ENCODE data around the gene TRPC6.

The TRPC6 gene

GRCh38 chr11:101428918-101429317 lies 154.9 kb downstream of the TRPC6 start:
- Histone ChIP-seq H3K4me3 (ENCODE audit: low read length) (no peak overlapping the region), H3K9ac (ENCODE audit: low read length) (no peak overlapping the region), H3K36me3 (ENCODE audit: control insufficient read depth, insufficient read depth, low read length) (no peaks in the 10 kb centered on the region), H3K27ac (ENCODE audit: low read depth, low read length) (peak overlapping the region; percentile 25), H3K27me3 (ENCODE audit: control insufficient read depth, insufficient read depth, low read length) (no peaks in the 10 kb centered on the region), H3K4me1 (ENCODE audit: control insufficient read depth, insufficient read depth, low read length) (peaks cover 12% of the 10 kb centered on the region)

- H3K36me3 ChIP-seq (ENCODE audit: control insufficient read depth, insufficient read depth, low read length), result no peaks in the 10 kb centered on the region
- H3K27me3 ChIP-seq (ENCODE audit: control insufficient read depth, insufficient read depth, low read length), result no peaks in the 10 kb centered on the region
- H3K27ac ChIP-seq (ENCODE audit: low read depth, low read length), result peak overlapping the region; percentile 91
- H3K4me1 ChIP-seq (ENCODE audit: control insufficient read depth, insufficient read depth, low read length), result peaks cover 15% of the 10 kb centered on the region
- H3K9ac ChIP-seq (ENCODE audit: low read length), result no peak overlapping the region
- no peak overlapping the region for H3K4me3 ChIP-seq (ENCODE audit: low read length)
Observed at GRCh38 chr11:101407324-101407723, 176.5 kb downstream of the TRPC6 start.

All from rectal smooth muscle tissue (tissue), 1 donor.